BLaER1 treated with 17β-estradiol and CSF1 and Interleukin-3, amounts not matched to agents 10 nM and 100 nM (cell line): ENCODE results near the gene ZNF326.

ENCODE experiments used
- H3K27ac ChIP-seq, 11 experiments: shearing (Covaris generic); formaldehyde crosslinking; 2 replicates each; pipeline ENCODE4 v1.8.1; 2022
- H3K27me3 ChIP-seq, 11 experiments: shearing (Covaris generic); formaldehyde crosslinking; 2 replicates each; pipeline ENCODE4 v1.8.1; 2022
- H3K36me3 ChIP-seq, 11 experiments: shearing (Covaris generic); formaldehyde crosslinking; 2 replicates each; pipeline ENCODE4 v1.8.1; 2022
- H3K4me1 ChIP-seq, 10 experiments: shearing (Covaris generic); formaldehyde crosslinking; 2 replicates each; pipeline ENCODE4 v1.8.1; 2022
- H3K4me2 ChIP-seq, 11 experiments: shearing (Covaris generic); formaldehyde crosslinking; 2 replicates each; pipeline ENCODE4 v1.8.1; 2022
- H3K4me3 ChIP-seq, 10 experiments: shearing (Covaris generic); formaldehyde crosslinking; 2 replicates each; pipeline ENCODE4 v1.8.1; 2022
- H3K9ac ChIP-seq, 11 experiments: shearing (Covaris generic); formaldehyde crosslinking; 2 replicates each; pipeline ENCODE4 v1.8.1; 2022
- H3K9me3 ChIP-seq, 11 experiments: shearing (Covaris generic); formaldehyde crosslinking; replicated peaks in 1 of 11; 2 replicates each; pipeline ENCODE4 v1.8.1; 2022
- H4K20me1 ChIP-seq, 11 experiments: shearing (Covaris generic); formaldehyde crosslinking; 2 replicates each; pipeline ENCODE4 v1.8.1; 2022
- Cebpa-rat ChIP-seq, 11 experiments: shearing (Covaris generic); IDR thresholded peaks; 2 replicates each; pipeline ENCODE4 v1.8.1; 2022

The ZNF326 gene

DNA sequence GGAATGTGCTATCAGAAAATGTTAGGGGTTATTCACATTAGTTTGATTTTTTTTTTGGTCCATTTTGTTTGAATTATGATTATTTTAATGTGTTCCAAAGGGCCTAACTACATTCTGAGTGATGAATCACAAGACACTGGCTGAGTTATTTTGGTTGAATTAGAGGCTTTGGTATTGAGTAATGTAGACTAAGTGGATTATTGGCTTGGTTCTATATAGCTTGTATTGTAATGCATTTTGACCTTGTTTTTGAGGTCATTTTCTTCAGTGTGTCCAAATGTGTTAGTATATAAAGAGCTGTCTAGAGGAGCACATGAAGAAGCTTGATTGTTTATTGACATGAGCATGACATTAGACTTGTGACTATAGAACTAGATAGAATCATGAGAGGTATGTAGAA is 3.4 kb downstream of the ZNF326 start:
- TF ChIP-seq Cebpa-rat (IDR thresholded peaks at IDR 0.05) = no peak
- peaks cover 53 to 81% (median 77%) of the 10 kb centered on the region in 11 experiments; a peak in 21 of 22 replicates for H4K20me1 ChIP-seq
- peaks cover 8 to 57% (median 46%) of the 10 kb centered on the region in 11 experiments; a peak in 20 of 22 replicates for H3K36me3 ChIP-seq
- no peak overlapping the region for H3K27ac ChIP-seq
- H3K27me3 ChIP-seq = no peaks in the 10 kb centered on the region
- peaks cover 23 to 45% (median 39%) of the 10 kb centered on the region in 10 experiments; a peak in 19 of 20 replicates for H3K4me1 ChIP-seq
- no peaks in the 10 kb centered on the region for H3K9me3 ChIP-seq
- H3K4me3 ChIP-seq = no peak overlapping the region
- H3K9ac ChIP-seq = no peak overlapping the region
- H3K4me2 ChIP-seq = peak overlapping the region in 9 of 11 experiments; percentile 87 to 99 (median 93); a peak in 12 of 22 replicates

- Histone ChIP-seq H3K4me2 (peak overlapping the region in 2 of 11 experiments; percentile 25 to 99; a peak in 2 of 22 replicates), H3K36me3 (peaks cover 8 to 63% (median 51%) of the 10 kb centered on the region in 11 experiments; a peak in 20 of 22 replicates)
Observed at GRCh38 chr1:89999208-89999607, 4.3 kb downstream of the ZNF326 start.

DNA sequence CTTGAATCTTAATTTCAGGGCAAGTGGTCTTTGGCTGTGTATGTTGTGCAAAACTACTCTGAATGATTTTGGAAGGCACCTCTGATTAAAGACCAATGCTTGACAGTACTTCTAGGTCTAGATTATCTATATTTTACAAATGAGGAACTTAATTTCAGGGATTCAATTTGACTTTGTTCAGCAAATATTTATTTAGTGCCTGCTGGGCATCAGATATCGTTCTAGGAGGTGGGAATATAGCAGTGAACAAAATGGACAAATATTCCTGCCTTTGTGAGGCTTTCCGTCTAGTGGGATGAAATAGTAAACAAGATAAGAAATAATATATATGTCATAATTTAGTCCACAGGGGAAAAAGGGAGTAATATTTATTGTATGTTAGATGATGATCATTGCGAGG is 4.7 kb downstream of the ZNF326 start:
- peak overlapping the region in 2 of 11 experiments; percentile 25 to 35; a peak in 2 of 22 replicates for H3K4me2 ChIP-seq
- H3K4me3 ChIP-seq = no peak overlapping the region
- TF ChIP-seq Cebpa-rat (IDR thresholded peaks at IDR 0.05) = no peak
- H4K20me1 ChIP-seq = peaks cover 59 to 95% (median 89%) of the 10 kb centered on the region in 11 experiments; a peak in 21 of 22 replicates
- H3K4me1 ChIP-seq = peaks cover 23 to 45% (median 39%) of the 10 kb centered on the region in 10 experiments; a peak in 19 of 20 replicates
- H3K9me3 ChIP-seq = no peaks in the 10 kb centered on the region
- H3K9ac ChIP-seq = no peak overlapping the region
- H3K36me3 ChIP-seq = peaks cover 8 to 68% (median 55%) of the 10 kb centered on the region in 11 experiments; a peak in 20 of 22 replicates
- no peak overlapping the region for H3K27ac ChIP-seq
- no peaks in the 10 kb centered on the region for H3K27me3 ChIP-seq

More at GRCh38 chr1:89999208-89999607, 4.3 kb downstream of the ZNF326 start:
- Histone ChIP-seq H3K9me3 (no peaks in the 10 kb centered on the region), H3K4me3 (no peak overlapping the region), H3K9ac (no peak overlapping the region), H3K4me1 (peaks cover 23 to 45% (median 39%) of the 10 kb centered on the region in 10 experiments; a peak in 19 of 20 replicates), H3K27ac (no peak overlapping the region), H3K27me3 (no peaks in the 10 kb centered on the region), H4K20me1 (peaks cover 55 to 90% (median 85%) of the 10 kb centered on the region in 11 experiments; a peak in 21 of 22 replicates)
- no peak for TF ChIP-seq Cebpa-rat (IDR thresholded peaks at IDR 0.05)

GRCh38 chr1:90000934-90001676 is 6.2 kb downstream of the ZNF326 start:
- Histone ChIP-seq H3K4me1 (peaks cover 23 to 45% (median 39%) of the 10 kb centered on the region in 10 experiments; a peak in 19 of 20 replicates), H3K27me3 (no peaks in the 10 kb centered on the region), H3K27ac (no peak overlapping the region), H3K4me2 (peak overlapping the region in 2 of 11 experiments; percentile 3 to 10; a peak in 2 of 22 replicates), H4K20me1 (peaks cover 56 to 100% (median 90%) of the 10 kb centered on the region in 11 experiments; a peak in 21 of 22 replicates), H3K36me3 (peaks cover 22 to 82% (median 70%) of the 10 kb centered on the region in 11 experiments; a peak in 21 of 22 replicates), H3K9me3 (no peaks in the 10 kb centered on the region), H3K4me3 (no peak overlapping the region), H3K9ac (no peak overlapping the region)
- no peak for TF ChIP-seq Cebpa-rat (IDR thresholded peaks at IDR 0.05)

- H3K4me1 ChIP-seq = no peaks in the 10 kb centered on the region
- no peaks in the 10 kb centered on the region for H3K9me3 ChIP-seq
- no peak for TF ChIP-seq Cebpa-rat (IDR thresholded peaks at IDR 0.05)
- peaks cover 15 to 92% (median 55%) of the 10 kb centered on the region in 11 experiments; a peak in 20 of 22 replicates for H4K20me1 ChIP-seq
- no peak overlapping the region for H3K27ac ChIP-seq
- no peak overlapping the region for H3K4me3 ChIP-seq
- H3K9ac ChIP-seq = no peak overlapping the region
- peaks cover 79 to 100% (median 92%) of the 10 kb centered on the region in 11 experiments for H3K36me3 ChIP-seq
- no peak overlapping the region for H3K4me2 ChIP-seq
- H3K27me3 ChIP-seq = no peaks in the 10 kb centered on the region
Observed at GRCh38 chr1:90007979-90008404, 13.1 kb downstream of the ZNF326 start.

DNA sequence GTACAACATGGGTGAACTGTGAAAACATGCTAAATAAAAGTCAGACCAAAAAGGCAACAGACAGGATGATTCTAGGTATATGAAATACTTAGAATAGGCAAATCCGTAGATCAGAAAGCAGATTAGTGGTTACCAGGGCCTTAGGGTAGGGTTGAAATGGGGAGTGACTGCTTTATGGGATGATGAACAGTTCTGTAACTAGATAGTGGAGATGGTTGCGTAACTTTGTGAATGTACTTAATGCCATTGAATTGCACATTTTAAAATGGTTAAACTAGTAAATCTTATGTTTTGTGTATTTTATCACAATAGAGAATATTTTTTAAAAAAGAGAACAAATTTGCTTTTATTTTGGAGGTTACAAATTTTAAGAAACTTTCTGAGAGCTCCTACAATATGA is 17.4 kb downstream of the ZNF326 start:
- H3K4me1 ChIP-seq = no peaks in the 10 kb centered on the region
- H3K9ac ChIP-seq = no peak overlapping the region
- H3K4me2 ChIP-seq = no peak overlapping the region

GRCh38 chr1:90023691-90024090 is 28.8 kb downstream of the ZNF326 start:
- no peak overlapping the region for H3K9ac ChIP-seq
- H3K27me3 ChIP-seq = no peaks in the 10 kb centered on the region
- H3K27ac ChIP-seq = no peak overlapping the region
- peaks cover 40 to 60% (median 44%) of the 10 kb centered on the region in 11 experiments for H3K9me3 ChIP-seq
- no peaks in the 10 kb centered on the region for H3K4me1 ChIP-seq
- H3K4me3 ChIP-seq = no peak overlapping the region
- no peak overlapping the region for H3K4me2 ChIP-seq
- no peak for TF ChIP-seq Cebpa-rat (IDR thresholded peaks at IDR 0.05)
- H3K36me3 ChIP-seq = peaks cover 92 to 100% (median 99%) of the 10 kb centered on the region in 11 experiments
- H4K20me1 ChIP-seq = peaks cover 0 to 9% (median 2%) of the 10 kb centered on the region in 11 experiments; a peak in 4 of 22 replicates

More for the DNA sequence above, 17.4 kb downstream of the ZNF326 start:
- Histone ChIP-seq H3K9me3 (no peaks in the 10 kb centered on the region), H4K20me1 (peaks cover 4 to 50% (median 26%) of the 10 kb centered on the region in 11 experiments; a peak in 17 of 22 replicates), H3K27ac (no peak overlapping the region), H3K36me3 (peaks cover 90 to 100% (median 97%) of the 10 kb centered on the region in 11 experiments), H3K27me3 (no peaks in the 10 kb centered on the region), H3K4me3 (no peak overlapping the region)
- peak in 4 of 11 experiments; percentile 16 to 52 (median 36); a peak in 4 of 22 replicates for TF ChIP-seq Cebpa-rat (IDR thresholded peaks at IDR 0.05)

GRCh38 chr1:90027281-90027680 is 32.4 kb downstream of the ZNF326 start:
- no peaks in the 10 kb centered on the region for H3K27me3 ChIP-seq
- H4K20me1 ChIP-seq = peaks cover 0 to 9% (median 2%) of the 10 kb centered on the region in 11 experiments; a peak in 4 of 22 replicates
- H3K4me3 ChIP-seq = no peak overlapping the region
- no peak overlapping the region for H3K9ac ChIP-seq
- no peak overlapping the region for H3K27ac ChIP-seq
- no peaks in the 10 kb centered on the region for H3K4me1 ChIP-seq
- H3K36me3 ChIP-seq = peaks cover 92 to 100% (median 98%) of the 10 kb centered on the region in 11 experiments
- no peak overlapping the region for H3K4me2 ChIP-seq
- no peak for TF ChIP-seq Cebpa-rat (IDR thresholded peaks at IDR 0.05)
- H3K9me3 ChIP-seq = peaks cover 20 to 32% (median 23%) of the 10 kb centered on the region in 11 experiments

DNA sequence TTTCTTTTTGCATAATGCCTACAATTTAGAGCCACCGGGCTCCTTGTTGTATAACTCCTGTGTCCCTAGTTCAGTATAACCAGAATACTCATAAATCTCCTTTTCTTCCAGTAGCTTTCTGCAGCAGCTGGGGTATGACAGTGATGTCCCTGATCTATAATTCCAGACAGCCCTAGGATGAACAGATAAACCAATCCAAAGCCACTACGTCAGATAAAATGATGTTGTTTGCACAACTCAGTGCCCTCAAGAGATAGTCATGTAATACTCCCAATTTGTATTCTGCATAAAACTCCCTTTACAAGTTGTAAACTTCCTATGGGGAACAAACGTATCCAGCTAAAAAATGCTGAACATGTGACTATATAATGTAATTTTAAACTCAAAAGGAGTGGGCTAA is 44.7 kb downstream of the ZNF326 start:
- Histone ChIP-seq H4K20me1 (no peaks in the 10 kb centered on the region), H3K9me3 (no peaks in the 10 kb centered on the region), H3K4me1 (no peaks in the 10 kb centered on the region), H3K27ac (no peak overlapping the region), H3K36me3 (peaks cover 0 to 13% (median 2%) of the 10 kb centered on the region in 11 experiments; a peak in 7 of 22 replicates), H3K4me2 (no peak overlapping the region), H3K27me3 (no peaks in the 10 kb centered on the region), H3K9ac (no peak overlapping the region), H3K4me3 (no peak overlapping the region)
- no peak for TF ChIP-seq Cebpa-rat (IDR thresholded peaks at IDR 0.05)
